ENCODE data around the gene SRSF4.
"Not testable (repeated sequence)": the region's sequence is repeated elsewhere in the genome, so short reads cannot be mapped to it uniquely, and the experiment has no call there.

Gene SRSF4

DNA sequence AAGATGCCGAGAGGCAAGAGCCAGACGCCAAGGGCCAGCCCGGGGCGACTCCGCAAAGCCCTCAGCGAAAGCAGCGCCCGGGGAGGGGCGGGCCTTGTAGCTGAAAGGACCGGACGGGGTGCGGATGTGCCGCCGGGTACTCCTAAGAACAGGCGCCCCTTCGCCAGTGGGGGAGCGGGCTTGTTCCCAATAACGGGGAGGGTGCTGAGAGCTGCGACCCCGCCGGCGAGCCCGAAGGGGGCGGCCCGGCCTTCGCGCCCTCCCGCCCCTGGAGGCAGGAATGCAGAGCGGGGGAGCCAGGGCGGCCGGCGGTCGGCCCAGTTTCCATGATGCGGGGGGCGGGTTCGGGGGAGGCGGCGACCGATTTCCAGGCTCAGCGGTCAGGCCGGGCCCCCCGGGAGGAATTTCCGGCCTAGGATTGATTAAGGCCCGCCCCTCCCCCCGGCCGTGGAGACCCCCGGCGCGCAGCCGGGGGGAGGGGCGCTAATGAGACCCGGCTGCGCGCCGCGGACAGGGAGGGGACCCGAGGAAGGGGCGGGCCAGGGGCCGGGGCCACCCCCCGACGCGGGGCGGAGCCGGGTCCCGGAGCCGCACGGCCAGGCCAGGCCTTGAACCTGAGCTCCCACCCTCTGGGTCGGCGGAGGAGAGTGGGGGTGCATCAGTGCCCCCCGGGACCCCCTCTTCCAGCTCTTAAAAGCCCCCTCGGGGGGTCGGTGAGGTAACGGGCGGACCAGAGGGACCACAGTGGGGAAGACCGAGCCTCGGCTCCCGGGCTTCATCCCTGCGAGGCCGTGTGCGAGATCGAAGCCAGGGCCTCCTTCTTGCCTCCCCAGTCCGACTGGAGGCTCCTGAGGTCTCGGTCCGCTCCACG lies 57.1 kb downstream of the SRSF4 start:
- no peak for DNase-seq

DNA sequence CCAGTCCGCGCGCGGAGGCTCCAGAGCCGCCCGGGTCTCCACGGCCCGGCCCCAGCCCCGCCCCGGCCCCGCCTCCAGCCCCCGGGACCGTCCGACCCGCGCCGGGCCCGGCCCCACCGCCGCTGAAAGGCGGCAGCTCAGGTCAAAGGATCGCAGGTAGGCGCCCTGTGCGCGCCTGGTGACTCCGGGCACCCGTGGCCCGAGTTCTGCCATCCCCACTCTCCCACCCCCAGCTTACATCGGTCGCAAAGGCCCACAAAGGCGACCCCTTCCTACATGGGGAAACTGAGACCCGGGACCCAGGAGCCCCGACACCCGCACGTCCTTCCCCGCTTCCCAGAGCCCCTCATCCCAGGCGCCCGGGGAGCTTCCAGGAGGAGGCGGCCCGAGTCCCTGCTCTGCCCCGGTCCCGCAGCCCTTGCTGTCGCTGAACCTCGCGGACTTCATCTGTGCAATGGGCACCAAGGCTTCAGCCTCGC lies 57.8 kb downstream of the SRSF4 start, which contains the start of gene TMEM200B:
Gene TMEM200B (minus strand): TSS at position 17 of the 479 bp plus-strand sequence. CDS start 2,075 bp downstream, outside the sequence.
- DNase-seq: no peak

DNA sequence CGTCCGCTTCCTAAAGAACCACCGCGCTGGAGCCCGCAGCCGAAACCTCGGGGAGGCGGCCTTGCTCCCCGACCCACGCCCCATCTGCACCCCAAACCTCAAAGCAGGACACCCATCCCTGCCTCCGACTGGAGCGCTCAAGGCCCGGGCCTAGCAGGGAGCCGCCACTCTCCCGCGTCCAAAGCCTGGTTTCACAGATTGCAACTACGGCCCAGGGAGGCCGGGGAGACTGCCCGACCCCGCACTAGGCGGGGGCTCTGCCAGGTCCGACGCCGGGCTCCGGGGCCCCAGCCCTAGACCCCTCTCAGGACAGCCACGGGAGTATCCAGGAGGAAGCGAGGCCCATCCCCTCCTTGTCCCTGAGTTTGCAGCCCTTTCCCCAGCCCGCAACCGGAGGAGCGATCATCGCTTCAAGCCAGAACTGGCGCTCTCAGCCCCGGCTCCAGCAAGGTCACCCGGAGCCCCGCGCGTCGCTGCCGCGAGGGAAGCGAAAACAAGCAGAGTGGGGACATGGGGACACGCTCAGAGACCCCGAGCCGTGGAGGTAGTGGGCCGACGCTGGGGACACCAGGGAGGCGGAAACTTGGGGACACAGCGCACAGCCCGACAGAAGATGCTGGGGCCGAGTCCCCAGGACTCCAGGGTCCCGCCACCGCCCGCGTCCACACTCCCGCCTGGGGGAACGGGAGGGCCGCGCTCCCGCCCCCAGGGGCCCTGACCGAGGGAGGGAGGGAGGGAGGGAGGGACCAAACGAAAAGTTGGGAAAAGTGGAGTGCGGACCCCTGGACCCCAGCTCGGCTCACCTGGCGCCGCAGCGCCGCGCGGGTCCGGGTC lies 58.4 kb downstream of the SRSF4 start:
- DNase-seq: no peak

DNA sequence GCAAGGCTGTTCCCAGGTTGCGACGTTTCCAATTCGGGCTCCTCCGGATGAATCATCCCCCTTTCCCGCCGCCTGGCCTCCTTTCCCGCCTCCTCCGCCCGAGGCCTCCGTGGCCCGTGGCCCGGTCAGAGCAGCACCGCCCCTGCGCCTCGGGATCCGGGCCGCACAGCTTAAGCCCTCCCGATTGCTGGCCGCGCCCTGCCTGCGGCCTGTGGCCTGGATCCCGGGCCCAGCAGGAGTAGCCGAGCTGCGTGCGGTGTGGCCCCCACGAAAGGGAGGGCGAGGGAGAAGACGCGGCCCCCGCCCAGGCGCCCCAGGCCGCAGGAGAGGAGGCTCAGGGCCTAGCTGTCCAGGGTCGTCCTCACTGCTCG lies 59.0 kb downstream of the SRSF4 start:
- DNase-seq: no peak

DNA sequence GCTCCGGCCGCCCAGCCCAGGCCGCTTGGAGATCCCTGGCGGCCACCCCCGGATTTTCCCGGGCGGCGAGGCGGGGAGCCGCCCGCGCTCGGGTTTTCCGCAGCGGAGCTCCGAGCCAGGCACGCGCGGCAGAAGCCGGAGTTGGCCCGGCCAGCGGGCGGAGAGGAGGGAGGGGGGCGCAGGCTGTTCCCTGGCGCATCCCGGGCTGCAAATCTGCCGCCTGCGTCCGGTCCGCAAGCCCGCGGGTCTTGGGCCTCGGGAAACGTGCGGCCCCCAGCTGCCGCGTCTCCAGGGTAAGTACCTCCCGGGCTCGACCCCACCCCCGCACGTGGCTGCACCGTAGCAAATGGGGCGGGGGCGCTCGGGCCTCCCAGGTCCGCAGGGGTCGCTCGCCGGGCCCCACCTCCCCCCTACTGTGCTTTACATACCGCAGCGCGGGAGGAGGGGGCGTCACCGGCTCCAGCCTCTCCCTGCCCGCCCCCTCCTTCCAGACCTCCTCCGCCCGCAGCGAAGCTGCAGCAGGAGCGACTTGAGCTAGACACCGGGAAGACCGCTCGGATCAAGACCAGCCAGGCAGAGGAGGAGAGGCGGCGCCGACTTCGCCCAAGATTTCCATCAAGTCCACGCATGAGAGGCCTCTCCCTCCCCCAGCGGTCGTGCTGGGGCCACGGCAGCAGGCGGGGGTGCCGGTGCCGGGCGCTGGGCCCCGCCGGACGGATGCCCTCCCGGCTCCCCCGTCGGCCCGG lies 59.6 kb downstream of the SRSF4 start:
- DNase-seq: no peak

DNA sequence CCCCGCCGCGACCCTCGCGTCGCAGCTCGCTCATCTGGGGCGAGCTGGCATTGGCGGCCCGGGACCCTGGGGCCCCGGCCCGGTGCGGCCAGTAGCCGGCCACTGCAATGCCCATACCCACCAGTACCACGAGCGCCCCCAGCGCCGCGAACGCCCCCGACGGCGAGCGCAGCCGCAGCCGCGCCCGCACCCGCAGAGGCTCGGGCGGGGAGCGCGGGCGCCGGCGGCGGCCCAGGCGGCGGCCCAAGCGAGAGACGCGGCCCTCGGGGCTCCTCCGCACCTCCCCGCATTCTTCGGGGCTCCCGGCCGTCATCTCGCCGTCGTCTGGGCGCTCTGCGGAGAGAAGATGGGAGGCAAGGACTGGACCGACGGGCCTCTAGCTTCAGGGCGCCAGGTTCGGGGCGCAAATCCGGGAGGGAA lies 60.2 kb downstream of the SRSF4 start:
- no peak for DNase-seq

DNA sequence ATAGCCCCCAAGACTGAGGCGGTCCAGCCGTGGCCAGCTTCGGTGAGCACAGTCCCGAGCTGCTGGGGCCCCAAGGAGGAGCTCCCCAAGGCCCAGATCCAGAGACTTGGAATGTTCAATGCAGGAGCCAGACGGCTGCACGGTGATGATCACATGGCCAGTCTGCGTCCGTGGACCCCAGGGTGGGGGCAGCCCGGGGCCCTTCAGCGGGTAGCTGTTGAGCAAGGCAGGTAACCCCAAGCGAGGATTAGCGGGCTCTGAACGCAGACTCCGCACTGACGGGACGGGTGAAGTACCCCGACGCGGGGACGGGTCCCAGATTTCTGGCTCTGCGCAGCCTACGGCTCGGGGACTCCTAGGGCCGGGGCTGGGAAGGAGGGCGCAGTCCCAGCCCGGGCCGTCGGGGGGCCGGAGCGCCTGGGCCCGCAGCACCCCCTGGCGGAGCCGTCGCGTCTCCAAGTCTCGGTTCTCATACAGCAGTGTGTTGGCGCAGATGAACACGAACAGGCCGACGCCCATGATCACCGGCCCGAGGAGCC lies 60.7 kb downstream of the SRSF4 start:
- no peak for DNase-seq

DNA sequence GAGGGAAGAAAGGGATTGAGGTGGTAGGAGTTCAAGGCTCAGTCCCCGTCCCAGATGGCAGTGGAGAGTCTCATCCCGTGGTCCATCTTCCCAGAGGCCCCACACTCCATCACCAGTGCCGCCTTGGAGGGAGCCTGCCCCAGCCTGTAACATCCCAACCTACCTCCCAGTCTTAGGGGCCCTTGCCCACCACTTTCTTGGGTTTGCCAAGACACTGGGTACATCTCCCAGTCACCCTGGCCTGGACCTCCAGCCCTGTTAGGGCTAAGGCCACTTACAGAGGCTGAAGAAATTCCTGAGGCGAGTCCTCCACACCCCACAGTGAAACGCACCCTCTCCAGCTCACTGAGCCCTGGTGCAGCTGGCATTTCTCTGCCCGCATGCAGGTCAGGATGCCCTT lies 61.3 kb downstream of the SRSF4 start:
- no peak for DNase-seq

DNA sequence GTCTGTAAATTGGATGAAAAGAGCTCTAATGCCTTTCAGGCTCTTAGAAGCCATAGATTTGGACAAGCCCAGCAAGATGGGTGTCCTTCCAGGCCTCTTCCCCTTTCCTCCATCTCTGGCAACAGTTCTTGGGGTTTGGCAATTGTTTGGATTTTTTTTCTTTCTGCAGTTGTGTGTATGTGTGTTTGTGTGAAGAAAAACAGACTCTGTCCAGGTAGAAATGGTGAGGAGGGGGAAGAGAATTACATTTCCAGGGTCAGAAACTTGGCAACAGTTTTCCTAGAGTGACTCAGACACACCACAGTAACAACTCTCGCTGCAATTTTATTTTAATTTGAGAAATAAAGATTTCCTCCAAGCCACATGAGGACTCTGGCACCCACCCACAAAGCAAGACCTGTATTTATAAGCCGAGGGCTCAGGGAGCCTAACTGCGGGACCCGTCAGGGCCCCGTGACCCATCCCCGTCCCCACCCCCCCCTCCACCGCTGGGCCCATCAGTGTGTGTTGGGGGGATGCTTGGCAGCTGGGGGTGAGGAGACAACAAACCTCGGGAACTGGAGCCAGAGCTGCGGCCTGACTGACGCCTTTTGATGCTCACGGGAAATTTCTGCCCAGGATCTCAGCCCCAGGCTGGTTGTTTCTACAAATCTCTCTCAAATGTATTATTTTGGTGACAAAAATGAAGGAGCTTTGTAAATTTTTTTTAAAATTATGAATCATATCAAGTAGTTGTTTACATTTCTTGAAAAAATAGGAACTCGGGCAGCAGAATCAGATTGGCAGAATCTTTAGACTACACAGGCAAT lies 62.4 kb downstream of the SRSF4 start:
- DNase-seq: no peak

DNA sequence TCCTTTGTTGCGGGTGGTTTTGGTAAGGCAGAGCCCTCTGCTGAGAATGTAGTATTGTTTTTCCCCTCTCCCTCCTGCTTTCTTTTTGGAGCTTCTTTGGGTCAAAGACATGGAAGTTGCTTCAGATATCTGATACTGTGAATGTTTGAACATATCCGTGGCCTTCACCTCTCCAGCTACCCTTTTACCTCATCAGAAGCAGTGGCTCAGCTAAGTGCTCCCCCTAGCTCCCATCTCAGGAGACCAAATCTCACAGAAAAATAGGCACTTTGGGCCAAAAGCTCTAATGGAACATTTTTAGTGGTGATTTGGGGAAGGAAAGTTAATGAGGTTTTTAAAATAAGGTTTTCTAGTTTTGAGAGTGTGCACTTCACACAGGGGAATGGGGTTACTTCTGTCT lies 64.3 kb downstream of the SRSF4 start:
- no peak for DNase-seq

DNA sequence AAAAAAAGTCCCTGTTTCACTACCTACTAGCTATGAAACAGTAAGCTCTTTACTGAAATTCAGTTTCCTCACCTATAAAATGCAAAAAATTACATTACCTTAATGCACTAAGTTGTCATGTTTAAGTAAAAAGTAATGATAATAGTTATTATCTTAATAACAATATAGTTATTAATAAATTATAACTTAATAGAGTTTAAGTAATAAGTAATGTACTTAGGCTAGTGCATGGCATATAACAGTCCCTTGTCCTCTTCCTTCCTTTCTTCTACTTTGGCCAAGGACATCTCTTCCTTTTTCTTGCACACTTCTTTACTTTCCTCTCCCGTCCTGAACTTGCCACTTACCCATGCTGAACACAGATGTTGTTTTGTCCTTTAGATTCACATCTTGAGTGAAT lies 67.0 kb downstream of the SRSF4 start:
- DNase-seq: no peak

DNA sequence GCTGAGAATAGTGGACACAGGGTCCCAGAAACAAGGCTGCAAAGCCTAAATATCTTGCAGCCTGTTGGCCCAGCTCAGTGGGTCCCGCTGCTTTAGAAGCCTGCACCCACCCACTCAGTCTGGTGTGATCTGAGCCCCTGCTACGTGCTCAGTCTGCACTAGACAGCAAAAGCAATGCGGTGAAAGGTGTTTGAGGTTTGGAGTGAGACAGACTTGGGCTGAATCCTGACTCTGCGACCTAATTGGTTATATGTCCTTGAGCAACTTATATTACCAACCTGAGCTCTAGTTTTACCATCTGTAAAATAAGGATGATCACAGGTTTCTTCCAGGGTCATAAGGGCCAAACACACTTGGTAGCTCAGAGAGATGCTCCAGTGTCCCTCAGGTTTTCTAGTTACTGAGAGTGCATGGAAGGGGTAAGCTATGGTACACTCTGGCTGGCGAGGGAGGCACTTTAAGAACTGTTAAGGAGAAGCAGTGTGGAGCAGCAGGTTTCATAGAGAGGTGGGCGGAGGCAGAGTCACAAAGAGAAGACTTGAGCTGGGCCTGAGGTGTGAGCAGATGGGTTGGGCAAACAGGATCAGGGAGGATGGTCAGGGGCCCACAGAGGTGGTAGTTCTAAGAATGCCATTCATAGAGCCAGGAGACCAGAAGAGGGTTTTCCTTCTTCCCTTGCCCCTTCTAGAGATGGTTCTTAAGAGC lies 68.1 kb downstream of the SRSF4 start:
- DNase-seq: no peak

DNA sequence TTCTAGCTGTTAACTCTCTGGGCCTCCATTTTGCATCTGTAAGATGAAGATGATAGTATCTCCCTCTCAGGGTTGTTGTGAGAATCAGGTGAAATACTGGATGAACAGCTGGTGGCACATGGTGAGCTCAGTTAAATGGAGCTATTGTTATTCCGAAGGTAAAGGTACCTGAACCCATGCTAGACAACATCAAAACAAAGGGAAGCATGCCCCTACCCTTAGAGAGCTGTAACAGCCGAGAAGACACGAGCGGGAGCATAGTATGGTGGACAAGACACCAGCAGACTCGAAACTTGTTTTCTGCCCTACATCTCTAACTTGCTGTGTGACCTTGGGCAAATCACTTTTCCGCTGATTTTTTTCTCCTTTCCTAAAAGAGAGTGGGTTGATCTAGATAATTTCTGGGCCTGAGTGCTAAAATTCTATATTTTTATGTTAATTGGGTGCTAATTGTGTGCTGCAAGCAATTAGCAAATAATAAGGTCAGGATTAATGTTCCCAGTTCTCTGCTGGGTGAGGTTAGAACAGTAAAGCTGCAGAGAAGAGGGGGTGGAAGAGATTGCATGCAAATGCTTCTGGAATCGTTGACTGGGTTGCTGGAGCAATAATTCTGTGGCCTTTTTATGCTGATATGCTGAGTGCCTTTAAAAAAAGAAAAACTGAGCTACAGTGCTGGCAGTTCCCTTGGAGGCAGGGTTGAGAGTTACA lies 68.8 kb downstream of the SRSF4 start:
- DNase-seq: no peak

DNA sequence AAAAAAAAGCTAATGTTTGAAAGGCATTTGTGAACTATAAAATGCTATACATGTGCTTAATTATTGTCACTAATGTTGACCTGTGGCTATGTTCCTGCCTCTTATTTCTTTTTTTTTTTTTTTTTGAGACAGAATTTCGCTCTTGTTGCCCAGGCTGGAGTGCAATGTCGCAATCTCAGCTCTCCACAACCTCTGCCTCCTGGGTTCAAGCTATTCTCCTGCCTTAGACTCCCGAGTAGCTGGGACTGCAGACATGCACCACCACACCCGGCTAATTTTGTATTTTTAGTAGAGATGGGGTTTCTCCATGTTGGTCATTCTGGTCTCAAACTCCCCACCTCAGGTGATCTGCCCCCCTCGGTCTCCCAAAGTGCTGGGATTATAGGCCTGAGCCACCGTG lies 73.7 kb downstream of the SRSF4 start:
- DNase-seq: not testable (repeated sequence)

DNA sequence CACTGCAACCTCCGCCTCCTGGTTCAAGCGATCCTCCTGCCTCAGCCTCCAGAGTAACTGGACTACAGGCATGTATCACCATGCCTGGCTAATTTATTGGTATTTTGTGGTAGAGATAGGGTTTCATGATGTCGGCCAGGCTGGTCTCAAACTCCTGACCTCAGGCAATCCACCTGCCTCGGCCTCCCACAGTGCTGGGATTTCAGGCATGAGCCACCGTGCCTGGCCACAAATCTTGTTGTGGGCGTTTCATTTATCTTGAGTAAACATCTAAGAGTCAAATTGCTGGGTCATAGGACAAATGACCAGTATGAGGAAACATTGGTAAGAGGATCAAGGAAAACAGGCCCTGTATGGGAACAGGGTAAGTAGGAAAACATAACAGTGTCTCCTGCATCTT lies 75.9 kb downstream of the SRSF4 start:
- no peak for DNase-seq

DNA sequence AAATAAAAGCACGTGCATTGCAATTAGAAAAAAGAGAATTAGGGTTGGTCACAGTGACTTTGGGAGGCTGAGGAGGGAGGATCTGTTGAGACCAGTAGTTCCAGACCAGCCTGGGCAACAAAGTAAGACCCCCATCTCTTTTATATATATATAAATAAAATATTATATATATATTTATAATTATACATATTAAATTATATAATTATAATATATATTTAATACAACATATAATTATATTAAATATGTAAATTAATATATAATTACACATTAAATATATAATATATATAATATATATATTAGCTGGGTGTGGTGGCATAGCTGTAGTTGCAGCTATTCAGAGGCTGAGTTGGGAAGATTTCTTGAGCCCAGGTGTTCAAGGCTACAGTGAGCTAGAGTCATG lies 81.2 kb downstream of the SRSF4 start:
- no peak for DNase-seq

DNA sequence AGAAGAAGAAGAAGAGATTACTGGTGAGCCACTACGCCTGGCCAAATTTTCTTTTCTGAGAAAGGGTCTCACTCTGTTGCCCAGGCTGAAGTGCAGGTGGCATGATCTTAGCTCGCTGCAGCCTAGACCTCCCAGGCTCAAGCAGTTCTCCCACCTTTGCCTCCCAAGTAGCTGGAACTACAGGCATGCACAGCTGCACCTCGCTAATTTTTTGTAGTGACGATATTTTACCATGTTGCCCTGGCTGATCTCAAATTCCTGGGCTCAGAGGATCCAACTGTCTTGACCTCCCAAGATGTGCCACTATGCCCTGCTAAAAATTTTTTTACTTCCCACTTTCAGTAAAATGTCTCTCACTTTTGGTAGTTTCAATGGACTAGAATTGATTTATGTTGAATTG lies 82.4 kb downstream of the SRSF4 start:
- DNase-seq: no peak

Data from SIG-M5 (cell line).